Parathyroid adenoma (tissue), 2 donors: ENCODE data around the gene BDNF.

Experiments
- H2AFZ ChIP-seq: fragments of 300-600 bp; sonication (generic); one replicate; pipeline ENCODE4 v1.7.0; 2017; ENCODE audit warnings: antibody characterized with exemption, mild to moderate bottlenecking
- H3K27ac ChIP-seq: fragments of 300-600 bp; sonication (generic); one replicate; pipeline ENCODE4 v1.7.0; 2017
- H3K27me3 ChIP-seq: fragments of 300-600 bp; sonication (generic); one replicate; pipeline ENCODE4 v1.7.0; 2017; ENCODE audit warnings: low read length; ENCODE audit not compliant: control insufficient read depth, insufficient read depth
- H3K36me3 ChIP-seq: fragments of 300-600 bp; sonication (generic); one replicate; pipeline ENCODE4 v1.7.0; 2017; ENCODE audit warnings: low read length; ENCODE audit not compliant: control insufficient read depth, insufficient read depth
- H3K4me1 ChIP-seq: fragments of 300-600 bp; sonication (generic); one replicate; pipeline ENCODE4 v1.7.0; 2017; ENCODE audit warnings: control low read depth
- H3K4me2 ChIP-seq: fragments of 300-600 bp; sonication (generic); one replicate; pipeline ENCODE4 v1.7.0; 2017; ENCODE audit warnings: low read length
- H3K4me3 ChIP-seq: fragments of 300-600 bp; sonication (generic); one replicate; pipeline ENCODE4 v1.7.0; 2017; ENCODE audit warnings: low read depth, low read length
- H3K79me2 ChIP-seq: fragments of 300-600 bp; sonication (generic); one replicate; pipeline ENCODE4 v1.7.0; 2017; ENCODE audit warnings: control low read depth
- H3K9ac ChIP-seq: fragments of 300-600 bp; sonication (generic); one replicate; pipeline ENCODE4 v1.7.0; 2017; ENCODE audit warnings: mild to moderate bottlenecking
- H3K9me3 ChIP-seq: fragments of 300-600 bp; sonication (generic); one replicate; pipeline ENCODE4 v1.7.0; 2017; ENCODE audit warnings: low read length; ENCODE audit not compliant: control insufficient read depth
- CTCF ChIP-seq: fragments of 300-600 bp; sonication (generic); IDR thresholded peaks from one replicate; pipeline ENCODE4 v1.7.0; 2017; ENCODE audit warnings: antibody characterized with exemption, mild to moderate bottlenecking
- donor health status: primary hyperparathyroidism.

Gene BDNF

GRCh38 chr11:27623945-27624523, 76.2 kb downstream of the BDNF start:
- H3K27ac ChIP-seq = no peak overlapping the region
- H3K27me3 ChIP-seq = no peaks in the 10 kb centered on the region
- H3K9me3 ChIP-seq = no peaks in the 10 kb centered on the region
- no peak overlapping the region for H2AFZ ChIP-seq
- no peak overlapping the region for H3K9ac ChIP-seq
- no peak overlapping the region for H3K4me3 ChIP-seq
- no peaks in the 10 kb centered on the region for H3K79me2 ChIP-seq
- no peak overlapping the region for H3K4me2 ChIP-seq
- H3K36me3 ChIP-seq = no peaks in the 10 kb centered on the region
- H3K4me1 ChIP-seq = no peaks in the 10 kb centered on the region
- TF ChIP-seq CTCF = no peak

DNA sequence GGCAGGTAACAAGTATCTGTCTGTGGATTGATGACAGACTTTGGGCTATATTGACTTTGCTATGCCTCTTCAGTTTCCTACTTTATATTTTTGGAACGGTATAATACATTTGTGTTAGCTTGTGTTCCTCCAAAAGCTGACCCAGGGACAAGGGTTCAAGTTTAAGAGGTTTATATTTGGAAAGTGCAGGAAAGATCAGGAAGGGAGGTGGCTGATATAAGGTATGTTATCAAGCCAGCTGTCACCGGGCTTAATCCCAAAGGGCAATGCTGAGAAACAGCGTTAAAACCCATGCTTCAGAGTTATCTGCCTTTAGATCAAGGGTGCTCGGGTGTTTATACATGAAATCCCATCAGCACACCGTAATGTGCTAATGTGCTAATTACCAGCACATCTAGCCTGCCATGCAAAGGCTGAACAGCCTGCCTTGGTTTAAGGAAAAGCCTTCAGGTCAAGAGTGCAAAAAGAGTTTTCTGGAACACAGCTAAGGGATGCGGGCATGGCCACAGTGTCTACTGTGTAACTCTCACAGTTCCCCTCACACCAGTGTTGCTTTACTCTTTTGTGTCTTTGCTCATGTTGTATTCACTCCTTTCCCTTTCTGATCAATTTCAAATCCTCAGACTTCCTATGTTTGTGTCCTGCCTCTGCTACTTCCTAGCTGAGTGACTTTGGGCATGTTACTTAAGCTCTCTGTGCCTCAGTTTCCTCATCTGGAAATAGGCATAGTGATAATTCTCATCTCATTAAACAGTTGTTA, 77.5 kb downstream of the BDNF start:
- no peaks in the 10 kb centered on the region for H3K36me3 ChIP-seq
- H3K27me3 ChIP-seq = no peaks in the 10 kb centered on the region
- TF ChIP-seq CTCF = no peak
- H3K4me3 ChIP-seq = no peak overlapping the region
- no peaks in the 10 kb centered on the region for H3K79me2 ChIP-seq
- no peak overlapping the region for H3K4me2 ChIP-seq
- H2AFZ ChIP-seq = no peak overlapping the region
- H3K4me1 ChIP-seq = no peaks in the 10 kb centered on the region
- no peaks in the 10 kb centered on the region for H3K9me3 ChIP-seq
- no peak overlapping the region for H3K9ac ChIP-seq
- no peak overlapping the region for H3K27ac ChIP-seq

- H3K36me3 ChIP-seq = no peaks in the 10 kb centered on the region
- no peaks in the 10 kb centered on the region for H3K27me3 ChIP-seq
- TF ChIP-seq CTCF = no peak
- H3K4me2 ChIP-seq = no peak overlapping the region
- no peak overlapping the region for H3K27ac ChIP-seq
- H3K9ac ChIP-seq = no peak overlapping the region
- no peaks in the 10 kb centered on the region for H3K4me1 ChIP-seq
- H3K4me3 ChIP-seq = no peak overlapping the region
- H2AFZ ChIP-seq = no peak overlapping the region
- H3K9me3 ChIP-seq = no peaks in the 10 kb centered on the region
- no peaks in the 10 kb centered on the region for H3K79me2 ChIP-seq
Measured at GRCh38 chr11:27621405-27622161, 78.7 kb downstream of the BDNF start.

DNA sequence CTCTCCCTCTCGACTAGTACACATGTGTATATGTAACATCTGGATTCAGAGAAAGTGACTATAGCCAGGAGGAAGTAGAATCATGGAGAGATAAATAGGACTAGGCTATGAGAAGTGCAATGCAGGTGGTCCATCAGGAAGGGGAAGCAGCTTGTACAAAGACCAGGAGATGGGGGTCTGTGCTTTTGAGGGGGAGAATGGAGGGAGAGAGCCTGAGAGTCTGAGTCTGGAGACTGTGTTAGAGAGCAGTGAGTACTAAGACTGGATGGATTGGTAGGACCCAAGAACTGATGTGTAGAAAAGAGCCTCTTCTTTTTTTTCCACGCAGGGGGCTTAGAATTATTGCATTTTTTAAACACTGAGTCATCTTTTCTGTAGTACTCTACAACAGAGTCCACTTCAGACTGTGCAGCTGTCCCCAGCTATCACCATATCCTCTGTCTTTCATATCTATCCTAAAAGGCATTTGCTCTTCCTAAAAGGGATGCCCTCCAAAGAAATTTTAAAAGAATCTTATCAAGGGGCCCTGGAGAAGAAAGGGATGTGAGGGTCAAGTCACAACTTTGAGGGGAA, 80.4 kb downstream of the BDNF start:
- Histone ChIP-seq H3K4me1 (no peaks in the 10 kb centered on the region), H3K27ac (no peak overlapping the region), H3K4me2 (no peak overlapping the region), H3K36me3 (no peaks in the 10 kb centered on the region), H3K27me3 (no peaks in the 10 kb centered on the region), H3K9ac (no peak overlapping the region), H3K9me3 (no peaks in the 10 kb centered on the region), H2AFZ (no peak overlapping the region), H3K79me2 (no peaks in the 10 kb centered on the region), H3K4me3 (no peak overlapping the region)
- TF ChIP-seq CTCF = no peak
